ENCODE measurements around the gene NOP9. TPM values are rescaled to one million over a fixed set of nuclear protein-coding genes. Genes with fewer than 3 reads are reported as not detected.

Gene NOP9
- polyA plus RNA-seq (2011; rRNA removed) (12.0 and 13.7 TPM in 2 replicates), polyA minus RNA-seq (2011; rRNA and poly(A)+ RNA removed) (25.0 and 30.6 TPM in 2 replicates)

GRCh38 chr14:24299255-24300191, at the start of gene NOP9, which contains the start of gene DHRS1:
TSS of gene NOP9 (plus strand) at chr14:24299850. CDS start at chr14:24299955, 105 bp downstream.
TSS of gene DHRS1 (minus strand) at chr14:24299780. CDS start at chr14:24299106, 674 bp downstream.
- DNase-seq (ENCODE audit: low read depth, low spot score) = peak; percentile 54
- H3K27ac ChIP-seq (ENCODE audit: low read depth, low read length) = peak within 1 kb of the TSS; percentile 57
- H3K9me3 ChIP-seq (ENCODE audit: control insufficient read depth, insufficient read depth, low read length) = no peaks in the 10 kb centered on the region
- H3K4me3 ChIP-seq (ENCODE audit: low read depth, low read length) = peak within 1 kb of the TSS; percentile 96
- CTCF ChIA-PET = interaction anchor here (0.5 to 7.6 kb wide), 9 partner anchors 9 to 241 kb away, joined by 3 to 87 read pairs (median 3); partner anchors contain the start of genes CIDEB, IRF9, LTB4R2 and TINF2
- POLR2A ChIA-PET = interaction anchor here (0.5 to 2.5 kb wide), 10 partner anchors 20 to 185 kb away, joined by 3 to 9 read pairs (median 3); partner anchors contain the start of genes CBLN3, DCAF11, KHNYN and MDP1
- TF ChIP-seq CTCF (IDR thresholded peaks at IDR 0.05; ENCODE audit: low read depth, low read length) = no peak
- H3K27me3 ChIP-seq (ENCODE audit: control insufficient read depth, insufficient read depth, low read length) = no peaks in the 10 kb centered on the region

GRCh38 chr14:24250354-24250753, 49.3 kb upstream of the NOP9 start:
- H3K27ac ChIP-seq (ENCODE audit: low read depth, low read length) = no peak overlapping the region
- ChIA-PET POLR2A (no interaction called here), CTCF (interaction anchor here (1.0 to 2.3 kb wide), 3 partner anchors 8 to 182 kb away, joined by 3 to 17 read pairs (median 13); partner anchors contain the start of gene TINF2)
- no peaks in the 10 kb centered on the region for H3K27me3 ChIP-seq (ENCODE audit: control insufficient read depth, insufficient read depth, low read length)
- no peak for TF ChIP-seq CTCF (IDR thresholded peaks at IDR 0.05; ENCODE audit: low read depth, low read length)
- no peak overlapping the region for H3K4me3 ChIP-seq (ENCODE audit: low read depth, low read length)
- H3K9me3 ChIP-seq (ENCODE audit: control insufficient read depth, insufficient read depth, low read length) = no peaks in the 10 kb centered on the region
- DNase-seq (ENCODE audit: low read depth, low spot score) = no peak

GRCh38 chr14:24251880-24252288, 47.8 kb upstream of the NOP9 start:
- H3K27ac ChIP-seq (ENCODE audit: low read depth, low read length) = peak overlapping the region; percentile 52
- H3K27me3 ChIP-seq (ENCODE audit: control insufficient read depth, insufficient read depth, low read length) = no peaks in the 10 kb centered on the region
- no peak overlapping the region for H3K4me3 ChIP-seq (ENCODE audit: low read depth, low read length)
- DNase-seq (ENCODE audit: low read depth, low spot score) = no peak
- CTCF ChIA-PET = interaction anchor here (0.9 to 2.3 kb wide), 7 partner anchors 9 to 185 kb away, joined by 3 to 17 read pairs (median 3); partner anchors contain the start of genes CIDEB and TINF2
- no peaks in the 10 kb centered on the region for H3K9me3 ChIP-seq (ENCODE audit: control insufficient read depth, insufficient read depth, low read length)
- TF ChIP-seq CTCF (IDR thresholded peaks at IDR 0.05; ENCODE audit: low read depth, low read length) = peak; percentile 16; the same call in 1 of the 2 replicates
- POLR2A ChIA-PET = interaction anchor here (1.2 to 3.0 kb wide), 3 partner anchors 9 to 19 kb away, joined by 3 to 11 read pairs (median 8); partner anchors contain the start of genes RABGGTA and TINF2

GRCh38 chr14:24252289-24253124, 47.1 kb upstream of the NOP9 start:
- peak overlapping the region; percentile 21 for H3K27ac ChIP-seq (ENCODE audit: low read depth, low read length)
- POLR2A ChIA-PET = interaction anchor here (1.4 to 3.0 kb wide), 2 partner anchors 10 to 19 kb away, joined by 8 to 11 read pairs; partner anchors contain the start of genes RABGGTA and TINF2

More at GRCh38 chr14:24252289-24253124, 47.1 kb upstream of the NOP9 start:
- Histone ChIP-seq H3K9me3 (ENCODE audit: control insufficient read depth, insufficient read depth, low read length) (no peaks in the 10 kb centered on the region), H3K27me3 (ENCODE audit: control insufficient read depth, insufficient read depth, low read length) (no peaks in the 10 kb centered on the region), H3K4me3 (ENCODE audit: low read depth, low read length) (no peak overlapping the region)
- DNase-seq (ENCODE audit: low read depth, low spot score) = no peak
- CTCF ChIA-PET = interaction anchor here (0.5 to 2.3 kb wide), 8 partner anchors 10 to 184 kb away, joined by 3 to 17 read pairs (median 4); partner anchors contain the start of genes CIDEB and TINF2
- TF ChIP-seq CTCF (IDR thresholded peaks at IDR 0.05; ENCODE audit: low read depth, low read length) = no peak

All from AG04450 (cell line).